ENCODE results near the gene ZMAT3. TPM values are rescaled to one million over a fixed set of nuclear protein-coding genes. Genes with fewer than 3 reads are reported as not detected.
"Not testable (repeated sequence)": the region's sequence is repeated elsewhere in the genome, so short reads cannot be mapped to it uniquely, and the experiment has no call there.

The ZMAT3 gene
- total RNA-seq, 1 donor from 2014 or later: 8.6 TPM

- Histone ChIP-seq H2AFZ (replicated peaks) (no peak overlapping the region), H3K79me2 (ENCODE audit: low read depth) (peaks cover 10% of the 10 kb centered on the region), H3K4me2 (no peak overlapping the region), H3K36me3 (no peaks in the 10 kb centered on the region), H3K9ac (no peak overlapping the region), H3K4me3 (no peak overlapping the region), H3K9me3 (ENCODE audit: low read depth) (no peaks in the 10 kb centered on the region), H3K27ac (no peak overlapping the region), H4K20me1 (ENCODE audit: low read depth) (no peaks in the 10 kb centered on the region), H3K27me3 (no peaks in the 10 kb centered on the region), H3K4me1 (peaks cover 23% of the 10 kb centered on the region), H3F3A (ENCODE audit: low read depth) (peaks cover 3% of the 10 kb centered on the region)
- H3K4me1 Mint-ChIP-seq: peaks cover 8% of the 10 kb centered on the region
- no peak overlapping the region for H3K27ac Mint-ChIP-seq
- no peaks in the 10 kb centered on the region for H3K9me3 Mint-ChIP-seq
- no peaks in the 10 kb centered on the region for H3K36me3 Mint-ChIP-seq
- H3K4me3 Mint-ChIP-seq: no peak overlapping the region
- H3K27me3 Mint-ChIP-seq (ENCODE audit: insufficient read depth, low read depth): peaks cover 2% of the 10 kb centered on the region
- no peak for DNase-seq (ENCODE audit: low spot score)
- TF ChIP-seq EZH2phosphoT487 (IDR thresholded peaks at IDR 0.05) (no peak), EZH2 (IDR thresholded peaks at IDR 0.05) (no peak), CTCF (IDR thresholded peaks at IDR 0.05) (no peak)
Observed at GRCh38 chr3:179067291-179067690, 4.3 kb downstream of the ZMAT3 start.

- H3K4me3 Mint-ChIP-seq: no peak overlapping the region
- H3K9me3 ChIP-seq (ENCODE audit: low read depth): no peaks in the 10 kb centered on the region
- no peak overlapping the region for H3K9ac ChIP-seq
- H3K4me1 ChIP-seq: peaks cover 4% of the 10 kb centered on the region
- H3K27me3 ChIP-seq: no peaks in the 10 kb centered on the region
- H3K27me3 Mint-ChIP-seq (ENCODE audit: insufficient read depth, low read depth): peaks cover 2% of the 10 kb centered on the region
- H3K4me1 Mint-ChIP-seq: no peaks in the 10 kb centered on the region
- H3K4me3 ChIP-seq: no peak overlapping the region
- no peaks in the 10 kb centered on the region for H3K36me3 ChIP-seq
- no peaks in the 10 kb centered on the region for H3K36me3 Mint-ChIP-seq
- no peak overlapping the region for H3K4me2 ChIP-seq
- H4K20me1 ChIP-seq (ENCODE audit: low read depth): no peaks in the 10 kb centered on the region
- no peak for DNase-seq (ENCODE audit: low spot score)
- no peaks in the 10 kb centered on the region for H3F3A ChIP-seq (ENCODE audit: low read depth)
- H3K9me3 Mint-ChIP-seq: peaks cover 2% of the 10 kb centered on the region
- H3K27ac Mint-ChIP-seq: no peak overlapping the region
- no peak overlapping the region for H3K27ac ChIP-seq
- H3K79me2 ChIP-seq (ENCODE audit: low read depth): peaks cover 8% of the 10 kb centered on the region
- no peak overlapping the region for H2AFZ ChIP-seq (replicated peaks)
- TF ChIP-seq EZH2phosphoT487 (IDR thresholded peaks at IDR 0.05): no peak
- no peak for TF ChIP-seq CTCF (IDR thresholded peaks at IDR 0.05)
- TF ChIP-seq EZH2 (IDR thresholded peaks at IDR 0.05): no peak
Observed at GRCh38 chr3:179063945-179064560, 7.6 kb downstream of the ZMAT3 start.

GRCh38 chr3:179056326-179056725, 15.3 kb downstream of the ZMAT3 start:
- no peak overlapping the region for H2AFZ ChIP-seq (replicated peaks)
- Mint-ChIP-seq H3K4me3 (no peak overlapping the region), H3K36me3 (no peaks in the 10 kb centered on the region), H3K9me3 (peaks cover 10% of the 10 kb centered on the region), H3K27me3 (ENCODE audit: insufficient read depth, low read depth) (peaks cover 2% of the 10 kb centered on the region), H3K27ac (no peak overlapping the region), H3K4me1 (no peaks in the 10 kb centered on the region)
- no peaks in the 10 kb centered on the region for H3F3A ChIP-seq (ENCODE audit: low read depth)
- no peak overlapping the region for H3K27ac ChIP-seq
- no peaks in the 10 kb centered on the region for H4K20me1 ChIP-seq (ENCODE audit: low read depth)
- no peaks in the 10 kb centered on the region for H3K27me3 ChIP-seq
- no peak overlapping the region for H3K4me2 ChIP-seq
- no peaks in the 10 kb centered on the region for H3K9me3 ChIP-seq (ENCODE audit: low read depth)
- no peak overlapping the region for H3K9ac ChIP-seq
- H3K79me2 ChIP-seq (ENCODE audit: low read depth): no peaks in the 10 kb centered on the region
- TF ChIP-seq CTCF (IDR thresholded peaks at IDR 0.05): no peak
- TF ChIP-seq EZH2 (IDR thresholded peaks at IDR 0.05): no peak
- TF ChIP-seq EZH2phosphoT487 (IDR thresholded peaks at IDR 0.05): no peak
- no peak for DNase-seq (ENCODE audit: low spot score)
- no peaks in the 10 kb centered on the region for H3K36me3 ChIP-seq
- H3K4me3 ChIP-seq: no peak overlapping the region
- no peaks in the 10 kb centered on the region for H3K4me1 ChIP-seq

- not testable (repeated sequence) for H4K20me1 ChIP-seq (ENCODE audit: low read depth); H3K27ac Mint-ChIP-seq; H3K27me3 Mint-ChIP-seq (ENCODE audit: insufficient read depth, low read depth); H3K4me2 ChIP-seq; H3K36me3 ChIP-seq; H3K79me2 ChIP-seq (ENCODE audit: low read depth); H2AFZ ChIP-seq (replicated peaks); H3K4me1 ChIP-seq; H3K4me1 Mint-ChIP-seq; H3K9me3 ChIP-seq (ENCODE audit: low read depth); H3K27me3 ChIP-seq; H3K9ac ChIP-seq; H3K4me3 Mint-ChIP-seq; H3K36me3 Mint-ChIP-seq; H3K4me3 ChIP-seq; DNase-seq (ENCODE audit: low spot score); H3F3A ChIP-seq (ENCODE audit: low read depth); H3K27ac ChIP-seq
- H3K9me3 Mint-ChIP-seq: peaks cover 12% of the 10 kb centered on the region
Observed at GRCh38 chr3:179054565-179054964, 17.0 kb downstream of the ZMAT3 start.

Measured in neural progenitor cell (in vitro differentiated cells).